Peyer's patch (tissue), 4 donors: ENCODE results near the gene FARP2.

Experiments used
- CTCF ChIP-seq, 6 experiments: fragments of 450-650 bp in 4 of 6; fragments of 200-600 bp in 2 of 6; sonication (generic) in 1 of 6; IDR thresholded peaks; one replicate each; pipeline ENCODE4 v1.5.1; 2017 to 2019; ENCODE audit warnings: antibody characterized with exemption in 6 of 6, mild to moderate bottlenecking in 3 of 6, moderate library complexity in 1 of 6
- POLR2A ChIP-seq, 2 donors: fragments of 450-650 bp; IDR thresholded peaks; one replicate each; pipeline ENCODE4 v1.5.1; 2017; ENCODE audit warnings: antibody characterized with exemption in 2 of 2, mild to moderate bottlenecking in 2 of 2, moderate library complexity in 2 of 2

GRCh38 chr2:241307055-241307454 is 49.0 kb upstream of the FARP2 start:
- no peak for TF ChIP-seq CTCF (IDR thresholded peaks at IDR 0.05)
- no peak for TF ChIP-seq POLR2A (IDR thresholded peaks at IDR 0.05)
